OCI-LY1 (cell line): Measurements from ENCODE around the gene HDHD2.
"Not testable (repeated sequence)": the region's sequence is repeated elsewhere in the genome, so short reads cannot be mapped to it uniquely, and the experiment has no call there.

Experiments
- H2AFZ ChIP-seq: fragments of 200-600 bp; sonication (generic), shearing (Covaris generic); 2 replicates; pipeline ENCODE4 v1.6.0; 2014; ENCODE audit warnings: antibody characterized with exemption, mild to moderate bottlenecking, low read length
- H3F3A ChIP-seq: fragments of 200-600 bp; sonication (generic), shearing (Covaris generic); 2 replicates; pipeline ENCODE4 v1.6.0; 2014; ENCODE audit warnings: mild to moderate bottlenecking, antibody characterized with exemption, low read length, moderate library complexity; ENCODE audit not compliant: insufficient read depth
- H3K27ac ChIP-seq: fragments of 200-600 bp; sonication (generic); 2 replicates; pipeline ENCODE4 v1.5.1; 2014; ENCODE audit warnings: low read length, mixed run types, mild to moderate bottlenecking, low read depth; ENCODE audit not compliant: poor library complexity, severe bottlenecking
- H3K27me3 ChIP-seq: fragments of 200-600 bp; sonication (generic); 2 replicates; pipeline ENCODE4 v1.6.0; 2014; ENCODE audit warnings: antibody characterized with exemption, mild to moderate bottlenecking, low read length, moderate library complexity; ENCODE audit not compliant: insufficient read depth
- H3K36me3 ChIP-seq: fragments of 200-600 bp; sonication (generic); 2 replicates; pipeline ENCODE4 v1.6.1; 2014; ENCODE audit warnings: mild to moderate bottlenecking, antibody characterized with exemption, low read length, moderate library complexity, mixed read lengths; ENCODE audit not compliant: insufficient read depth
- H3K4me1 ChIP-seq: fragments of 200-600 bp; sonication (generic); 2 replicates; pipeline ENCODE4 v1.5.1; 2014; ENCODE audit warnings: mild to moderate bottlenecking, low read length, moderate library complexity; ENCODE audit not compliant: insufficient read depth, severe bottlenecking
- H3K4me2 ChIP-seq: fragments of 200-600 bp; sonication (generic), shearing (Covaris generic); 2 replicates; pipeline ENCODE4 v1.6.1; 2014; ENCODE audit warnings: low read length
- H3K4me3 ChIP-seq: fragments of 200-600 bp; sonication (generic); 2 replicates; pipeline ENCODE4 v1.5.1; 2014; ENCODE audit warnings: low read length, low read depth, mild to moderate bottlenecking, mixed read lengths; ENCODE audit not compliant: poor library complexity, severe bottlenecking
- H3K79me2 ChIP-seq: fragments of 200-600 bp; shearing (Covaris generic); 2 replicates; pipeline ENCODE4 v1.6.1; 2016; ENCODE audit warnings: mixed run types, low read length, mixed read lengths; ENCODE audit not compliant: insufficient read depth
- H3K9ac ChIP-seq: fragments of 200-600 bp; sonication (generic), shearing (Covaris generic); 2 replicates; pipeline ENCODE4 v1.6.1; 2014; ENCODE audit warnings: mild to moderate bottlenecking, low read length, mixed read lengths
- H3K9me2 ChIP-seq: fragments of 200-600 bp; sonication (generic), shearing (Covaris generic); 2 replicates; pipeline ENCODE4 v1.6.1; 2014; ENCODE audit warnings: low read depth, mild to moderate bottlenecking, low read length, mixed read lengths
- H3K9me3 ChIP-seq: fragments of 200-600 bp; shearing (Covaris generic); 2 replicates; pipeline ENCODE4 v1.6.1; 2014; ENCODE audit warnings: low read length, mixed read lengths
- H4K20me1 ChIP-seq: fragments of 200-600 bp; sonication (generic), shearing (Covaris generic); 2 replicates; pipeline ENCODE4 v1.6.0; 2016; ENCODE audit warnings: mild to moderate bottlenecking, low read length; ENCODE audit not compliant: insufficient read depth
- CTCF ChIP-seq: fragments of 200-600 bp; sonication (generic), shearing (Covaris generic); IDR thresholded peaks from 2 replicates; pipeline ENCODE4 v1.5.1; 2017; ENCODE audit warnings: mild to moderate bottlenecking, antibody characterized with exemption, low read length, moderate library complexity, mixed read lengths
- EZH2 ChIP-seq: fragments of 200-600 bp; sonication (generic), shearing (Covaris generic); IDR thresholded peaks from 2 replicates; pipeline ENCODE4 v1.8.0; 2017; ENCODE audit warnings: borderline replicate concordance, mixed run types, mild to moderate bottlenecking, antibody characterized with exemption, low read length, moderate library complexity, mixed read lengths

HDHD2 gene

GRCh38 chr18:47150029-47150823, at the start of gene HDHD2:
TSS of gene HDHD2 (minus strand) at chr18:47150500. CDS start at chr18:47136439, 14,061 bp downstream.
- Histone ChIP-seq H3K79me2 (peaks cover 20% of the 10 kb centered on the region), H4K20me1 (no peaks in the 10 kb centered on the region), H3K4me1 (peaks cover 24% of the 10 kb centered on the region), H3K9ac (peak within 1 kb of the TSS; percentile 89), H3K9me3 (no peaks in the 10 kb centered on the region), H3K4me2 (peak within 1 kb of the TSS; percentile 98), H3K9me2 (no peaks in the 10 kb centered on the region), H3K4me3 (peak within 1 kb of the TSS; percentile 72), H3K27me3 (no peaks in the 10 kb centered on the region), H3F3A (no peaks in the 10 kb centered on the region), H3K36me3 (peaks cover 12% of the 10 kb centered on the region; the same call in 1 of the 2 replicates), H2AFZ (peak within 1 kb of the TSS; percentile 51; the same call in 1 of the 2 replicates), H3K27ac (peak within 1 kb of the TSS; percentile 39)
- TF ChIP-seq CTCF (no peak), EZH2 (no peak)

GRCh38 chr18:47195961-47196360, 45.7 kb upstream of the HDHD2 start:
- not testable (repeated sequence) for H3K36me3 ChIP-seq, H2AFZ ChIP-seq, H3K4me3 ChIP-seq, H3K27me3 ChIP-seq, H3K4me2 ChIP-seq, H3K9me3 ChIP-seq, H3K9me2 ChIP-seq, H3K9ac ChIP-seq, H3K4me1 ChIP-seq, H4K20me1 ChIP-seq, H3F3A ChIP-seq, H3K27ac ChIP-seq, H3K79me2 ChIP-seq

- no peaks in the 10 kb centered on the region for H3K9me2 ChIP-seq
- H3K36me3 ChIP-seq = no peaks in the 10 kb centered on the region; the same call in 1 of the 2 replicates
- H2AFZ ChIP-seq = no peak overlapping the region
- TF ChIP-seq EZH2 (no peak), CTCF (no peak)
- H3F3A ChIP-seq = no peaks in the 10 kb centered on the region
- no peak overlapping the region for H3K9ac ChIP-seq
- no peak overlapping the region for H3K27ac ChIP-seq
- H3K4me1 ChIP-seq = peaks cover 4% of the 10 kb centered on the region
- H3K4me3 ChIP-seq = no peak overlapping the region
- no peaks in the 10 kb centered on the region for H3K79me2 ChIP-seq
- 0 out of 2 replicates have a peak, but pooled peaks cover 2% of the 10 kb centered on the region for H3K9me3 ChIP-seq
- no peaks in the 10 kb centered on the region for H3K27me3 ChIP-seq
- no peak overlapping the region for H3K4me2 ChIP-seq
- H4K20me1 ChIP-seq = no peaks in the 10 kb centered on the region
Observed at GRCh38 chr18:47191961-47192360, 41.7 kb upstream of the HDHD2 start.

- H3K9me2 ChIP-seq = no peaks in the 10 kb centered on the region
- H3K4me2 ChIP-seq = no peak overlapping the region
- H3K27me3 ChIP-seq = no peaks in the 10 kb centered on the region
- H2AFZ ChIP-seq = no peak overlapping the region
- H3K27ac ChIP-seq = no peak overlapping the region
- no peak overlapping the region for H3K4me3 ChIP-seq
- no peaks in the 10 kb centered on the region for H3K79me2 ChIP-seq
- peaks cover 21% of the 10 kb centered on the region for H3K9me3 ChIP-seq
- no peaks in the 10 kb centered on the region for H3F3A ChIP-seq
- no peaks in the 10 kb centered on the region; the same call in 1 of the 2 replicates for H3K36me3 ChIP-seq
- no peak overlapping the region for H3K9ac ChIP-seq
- no peaks in the 10 kb centered on the region for H3K4me1 ChIP-seq
- H4K20me1 ChIP-seq = no peaks in the 10 kb centered on the region
- TF ChIP-seq EZH2 = no peak
- TF ChIP-seq CTCF = no peak
Observed at GRCh38 chr18:47187721-47188120, 37.4 kb upstream of the HDHD2 start.
